K562 (cell line): ENCODE results near the gene TBX10. TPM values are rescaled to one million over a fixed set of nuclear protein-coding genes. Genes with fewer than 3 reads are reported as not detected.

Experiments
- ATAC-seq: fragments of 200-7000 bp; cut with Tn5 transposase; 3 replicates; pipeline ENCODE4 v1.9.1; 2020; ENCODE audit warnings: moderate library complexity
- BruUV-seq: library from RNA; stranded (reverse); fragments of 400-500 nt; replicated peaks from 2 replicates; lab custom pipeline; 2021; lab: Mats Ljungman, UMichigan
- CTCF ChIA-PET: fragments of 300-600 bp; formaldehyde crosslinking; extraction: SDS; loops from one replicate; lab custom pipeline; 2021; ENCODE audit warnings: low intra/inter-chr PET ratio; lab: Yijun Ruan, JAX
- POLR2A ChIA-PET: fragments of 300-600, 350-650 bp; sonication (Branson Sonifier 250); formaldehyde crosslinking; extraction: SDS; loops from one replicate; lab custom pipeline; 2021; ENCODE audit warnings: antibody characterized with exemption, inconsistent platforms; lab: Yijun Ruan, JAX
- DNase-seq, 4 experiments: peaks; one replicate each; pipeline versions ENCODE4 v3.0.0 to v3.0.0-alpha.2; 2011 to 2018; ENCODE audit warnings: low spot score in 3 of 4, mixed read lengths in 3 of 4; ENCODE audit errors: extremely low read depth in 1 of 4
- FAIRE-seq: peaks from 2 replicates; lab custom pipeline; 2011; peaks lifted over from hg19 to GRCh38; lab: Jason Lieb, UNC
- H2AFZ ChIP-seq: 2 replicates; pipeline ENCODE4 v1.6.0; 2011; ENCODE audit warnings: low read depth, low read length, control low read depth, inconsistent platforms
- H3K27ac ChIP-seq: fragments of 200-600 bp; 3 replicates; pipeline ENCODE4 v1.8.0; 2011; ENCODE audit warnings: low read depth, mild to moderate bottlenecking, control low read depth, inconsistent platforms, low read length, moderate library complexity, mixed read lengths; ENCODE audit errors: extremely low read depth
- H3K27me3 ChIP-seq, 2 experiments: fragments of 300-600 bp in 1 of 2; 2 replicates in 1 of 2; 3 replicates in 1 of 2; pipeline versions ENCODE4 v1.6.0 to v1.8.0; 2011; ENCODE audit warnings: inconsistent platforms in 2 of 2, low read length in 2 of 2, mild to moderate bottlenecking in 1 of 2, mixed read lengths in 1 of 2, moderate library complexity in 1 of 2; ENCODE audit not compliant: control insufficient read depth in 2 of 2, insufficient read depth in 2 of 2
- H3K36me3 ChIP-seq: fragments of 300-600 bp; 3 replicates; pipeline ENCODE4 v1.8.0; 2011; ENCODE audit warnings: mild to moderate bottlenecking, low read length, inconsistent platforms; ENCODE audit not compliant: control insufficient read depth, insufficient read depth
- H3K4me1 ChIP-seq, 2 experiments: fragments of 200-600 bp in 1 of 2; replicated peaks in 1 of 2; 2 replicates in 1 of 2; 3 replicates in 1 of 2; pipeline versions ENCODE4 v1.5.1 to v1.8.0; 2011; ENCODE audit warnings: inconsistent platforms in 2 of 2, low read length in 2 of 2, mild to moderate bottlenecking in 1 of 2, mixed read lengths in 1 of 2, moderate library complexity in 1 of 2; ENCODE audit not compliant: control insufficient read depth in 2 of 2, insufficient read depth in 2 of 2
- H3K4me2 ChIP-seq: 2 replicates; pipeline ENCODE4 v1.6.1; 2011; ENCODE audit warnings: low read length, control low read depth, inconsistent platforms, mixed read lengths; ENCODE audit not compliant: insufficient read depth
- H3K4me3 ChIP-seq: fragments of 200-600 bp; sonication (generic), shearing (Covaris generic); 2 replicates; pipeline ENCODE4 v1.5.1; 2016; ENCODE audit warnings: control low read depth, inconsistent platforms
- H3K79me2 ChIP-seq: fragments of 200-600 bp; 3 replicates; pipeline ENCODE4 v1.8.0; 2011; ENCODE audit warnings: low read length, inconsistent platforms; ENCODE audit not compliant: control insufficient read depth, insufficient read depth
- H3K9ac ChIP-seq, 2 experiments: 2 replicates each; pipeline versions ENCODE4 v1.6.0 to v1.6.1; 2011; ENCODE audit warnings: low read depth in 2 of 2, low read length in 2 of 2, control low read depth in 1 of 2, inconsistent platforms in 1 of 2, mild to moderate bottlenecking in 1 of 2, mixed read lengths in 1 of 2; ENCODE audit not compliant: insufficient read depth in 1 of 2
- H3K9me1 ChIP-seq: one replicate; pipeline ENCODE4 v1.6.0; 2011; ENCODE audit warnings: inconsistent platforms, mild to moderate bottlenecking, low read length, moderate library complexity; ENCODE audit not compliant: control insufficient read depth, insufficient read depth
- H3K9me3 ChIP-seq: replicated peaks from 2 replicates; pipeline ENCODE4 v1.5.1; 2011; ENCODE audit warnings: low read depth, low read length, inconsistent platforms; ENCODE audit not compliant: control insufficient read depth, insufficient read depth
- H4K20me1 ChIP-seq: replicated peaks from 2 replicates; pipeline ENCODE4 v1.6.1; 2011; ENCODE audit warnings: low read length, inconsistent platforms, mixed read lengths; ENCODE audit not compliant: control insufficient read depth, insufficient read depth
- CHD2 ChIP-seq: IDR thresholded peaks from 2 replicates; pipeline ENCODE4 v1.6.1; 2011; ENCODE audit warnings: low read depth, low read length
- CREBBP ChIP-seq: IDR thresholded peaks from one replicate; pipeline ENCODE4 v1.6.1; 2012; ENCODE audit warnings: low read depth, mild to moderate bottlenecking, control low read depth, inconsistent platforms, low read length
- ELF4 ChIP-seq: fragments of 450-650 bp; formaldehyde crosslinking; IDR thresholded peaks from 2 replicates; pipeline ENCODE4 v1.4.0; 2022; ENCODE audit warnings: missing genetic modification characterization
- NFXL1 ChIP-seq: fragments of 450-650 bp; formaldehyde crosslinking; IDR thresholded peaks from 2 replicates; pipeline ENCODE4 v1.4.0; 2021; ENCODE audit warnings: mild to moderate bottlenecking
- RBFOX2 ChIP-seq: fragments of 200-400 bp; formaldehyde crosslinking; IDR thresholded peaks from 2 replicates; pipeline ENCODE4 v1.6.1; 2017; ENCODE audit warnings: low read depth, mild to moderate bottlenecking, low read length, moderate library complexity
- ZNF77 ChIP-seq: fragments of 250-450 bp; sonication (Bioruptor Pico); IDR thresholded peaks from 2 replicates; pipeline ENCODE4 v1.5.0; 2020
- WGBS: fragments of 100-300 bp; shearing (Covaris generic); methylation state at CpG from one replicate; pipeline ENCODE4 v1.1.6; 2016; ENCODE audit warnings: low coverage, mixed read lengths; ENCODE audit not compliant: insufficient coverage; ENCODE audit errors: missing lambda C conversion rate; 5-methylcytosine and 5-hydroxymethylcytosine counted together
- in situ Hi-C: fragments of 300-500 bp; cut with MboI; formaldehyde crosslinking; loops from 4 replicates; pipeline ENCODE4 v1.15.0; 2018; ENCODE audit warnings: inconsistent platforms, mixed read lengths
- intact Hi-C: fragments of 100-400 bp; cut with micrococcal nuclease; formaldehyde crosslinking; loops from 2 replicates; pipeline ENCODE4 v1.14.2; 2022
- polyA plus RNA-seq, 8 experiments: library from polyadenylated mRNA; depleted of rRNA in 4 of 8; stranded (reverse) in 5 of 8; unstranded in 3 of 8; fragments of >200 nt; fragmentation: Nextera tagmentation in 2 of 8; fragmentation: Illumina TruSeq in 1 of 8; extraction: Ambion mirVana in 2 of 8; extraction: Trizol in 1 of 8; gene quantifications; 2 replicates each; pipeline versions ENCODE4 v1.2.1 to v1.2.3, GENCODE V29; 2011 to 2014; ENCODE audit warnings: inconsistent platforms in 1 of 8, missing spikeins in 1 of 8
- total RNA-seq, 7 experiments: library from RNA; depleted of rRNA in 6 of 7; stranded (reverse); fragments of >200 nt in 6 of 7; fragmentation: Illumina TruSeq in 2 of 7; extraction: Trizol in 2 of 7; gene quantifications; 2 replicates each; pipeline versions ENCODE4 v1.2.1 to v1.2.3, GENCODE V29; 2011 to 2021; ENCODE audit warnings: low replicate concordance in 1 of 7
- TF ChIP-seq, protein P1 (sequence below): fragments of 250-450 bp; sonication (Bioruptor Pico); IDR thresholded peaks from 2 replicates; pipeline ENCODE4 v1.4.0; 2020; ENCODE audit warnings: mild to moderate bottlenecking

Gene TBX10
- total and polyA plus RNA-seq, 9 of the 15 experiments (the other 6 are each of a cell fraction or from before 2014, with no cell fraction given) = not detected

DNA sequence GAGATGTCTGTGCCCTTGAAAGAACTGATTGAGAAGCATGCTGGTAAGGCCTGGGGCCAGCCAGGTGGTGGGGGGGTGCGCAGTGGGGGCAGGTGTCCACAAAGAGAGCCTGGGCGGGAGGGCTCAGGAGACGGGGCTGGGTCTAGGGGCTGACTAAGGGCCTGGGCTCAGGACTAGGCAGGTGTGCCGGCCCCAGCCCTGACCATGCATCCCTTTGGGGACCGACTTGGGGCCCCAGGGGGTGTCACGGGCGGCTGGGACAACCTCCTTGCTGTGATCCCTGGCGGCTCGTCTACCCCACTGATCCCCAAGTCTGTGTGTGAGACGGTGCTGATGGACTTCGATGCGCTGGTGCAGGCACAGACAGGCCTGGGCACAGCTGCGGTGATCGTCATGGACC, 28.4 kb downstream of the TBX10 start (continued):
- TF ChIP-seq, protein P1, sequence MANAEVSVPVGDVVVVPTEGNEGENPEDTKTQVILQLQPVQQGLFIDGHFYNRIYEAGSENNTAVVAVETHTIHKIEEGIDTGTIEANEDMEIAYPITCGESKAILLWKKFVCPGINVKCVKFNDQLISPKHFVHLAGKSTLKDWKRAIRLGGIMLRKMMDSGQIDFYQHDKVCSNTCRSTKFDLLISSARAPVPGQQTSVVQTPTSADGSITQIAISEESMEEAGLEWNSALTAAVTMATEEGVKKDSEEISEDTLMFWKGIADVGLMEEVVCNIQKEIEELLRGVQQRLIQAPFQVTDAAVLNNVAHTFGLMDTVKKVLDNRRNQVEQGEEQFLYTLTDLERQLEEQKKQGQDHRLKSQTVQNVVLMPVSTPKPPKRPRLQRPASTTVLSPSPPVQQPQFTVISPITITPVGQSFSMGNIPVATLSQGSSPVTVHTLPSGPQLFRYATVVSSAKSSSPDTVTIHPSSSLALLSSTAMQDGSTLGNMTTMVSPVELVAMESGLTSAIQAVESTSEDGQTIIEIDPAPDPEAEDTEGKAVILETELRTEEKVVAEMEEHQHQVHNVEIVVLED = no peak
- no peak for TF ChIP-seq ELF4 (CRISPR knock-in tag)
- no peak for TF ChIP-seq ZNF77 (CRISPR knock-in tag)

DNA sequence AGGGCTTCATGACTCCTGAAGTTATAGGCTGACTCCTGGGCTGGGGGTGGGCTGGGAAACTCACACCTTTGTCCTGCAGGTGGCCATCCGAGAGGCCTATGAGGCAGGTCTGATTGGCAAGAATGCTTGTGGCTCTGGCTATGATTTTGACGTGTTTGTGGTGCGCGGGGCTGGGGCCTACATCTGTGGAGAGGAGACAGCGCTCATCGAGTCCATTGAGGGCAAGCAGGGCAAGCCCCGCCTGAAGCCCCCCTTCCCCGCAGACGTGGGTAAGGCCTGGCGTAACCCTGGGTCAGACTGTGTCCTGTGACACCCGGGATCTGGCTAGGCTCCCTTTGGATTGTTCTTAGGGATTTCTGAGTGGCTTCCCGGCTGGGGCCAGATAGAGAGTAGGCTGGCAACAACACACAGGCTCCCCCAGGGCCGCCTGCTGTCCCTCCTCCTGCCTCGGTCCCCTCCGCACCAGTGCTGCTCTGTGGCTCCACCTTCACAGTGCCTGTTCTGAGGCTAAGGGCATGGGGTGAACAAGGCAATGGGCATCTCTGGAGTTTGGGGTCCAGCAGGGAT, 29.2 kb downstream of the TBX10 start:
- Histone ChIP-seq H4K20me1 (no peaks in the 10 kb centered on the region; the same call in 1 of the 2 replicates), H3K9ac (peak overlapping the region in 1 of 2 experiments; percentile 46; a peak in 1 of 4 replicates), H3K4me2 (no peak overlapping the region), H3K27ac (no peak overlapping the region), H3K4me3 (no peak overlapping the region), H3K9me1 (no peaks in the 10 kb centered on the region), H3K27me3 (no peaks in the 10 kb centered on the region), H3K36me3 (peaks cover 62% of the 10 kb centered on the region), H3K79me2 (peaks cover 36% of the 10 kb centered on the region), H2AFZ (no peak overlapping the region), H3K4me1 (peaks cover 15 to 85% of the 10 kb centered on the region in 2 experiments), H3K9me3 (no peaks in the 10 kb centered on the region)
- intact Hi-C loops (no loop called here), in situ Hi-C loops (no loop called here)
- DNase-seq (no peak), FAIRE-seq (no peak), ATAC-seq (no peak)
- TF ChIP-seq NFXL1 (CRISPR knock-in tag) = no peak
- peak; percentile 28; the same call in 1 of the 2 replicates for TF ChIP-seq RBFOX2
- TF ChIP-seq CHD2 = no peak
- TF ChIP-seq CREBBP = no peak
- BruUV-seq = no TSS peak
- POLR2A ChIA-PET = interaction anchor here (1.7 kb wide), 1 partner anchor 26 kb away, joined by 6 read pairs; the partner anchor contains the start of gene GSTP1
- whole genome bisulfite sequencing = 94% methylated on average over 15 of the region's 15 CpGs
- CTCF ChIA-PET = no interaction called here
